Omental fat pad (tissue), 4 donors: ENCODE results near the gene CPNE8. TPM values are rescaled to one million over a fixed set of nuclear protein-coding genes. Genes with fewer than 3 reads are reported as not detected.

Experiments
- ATAC-seq: fragments of 150-250 bp; one replicate; pipeline ENCODE4 v1.9.1; 2016; ENCODE audit warnings: mild to moderate bottlenecking, moderate library complexity; ENCODE audit not compliant: low FRiP score
- DNase-seq: peaks from one replicate; pipeline ENCODE4 v3.0.0-alpha.2; 2019; ENCODE audit warnings: low spot score
- total RNA-seq, 4 donors: library from RNA; depleted of rRNA; stranded (reverse); fragments of >200 nt; gene quantifications; one replicate each; pipeline ENCODE4 v1.1.0, GENCODE V29; 2016
- TF ChIP-seq, protein P1 (sequence below), 3 donors: fragments of 450-650 bp; IDR thresholded peaks; one replicate each; pipeline ENCODE4 v1.5.1; 2016 to 2017; ENCODE audit warnings: antibody characterized with exemption in 3 of 3, mild to moderate bottlenecking in 3 of 3, moderate library complexity in 2 of 3

CPNE8 gene
- total RNA-seq, 4 donors from 2014 or later = 16.3 to 42.8 (median 27.3) TPM

GRCh38 chr12:38911611-38912010 is 6.2 kb upstream of the CPNE8 start:
- DNase-seq (no peak), ATAC-seq (no peak)
- TF ChIP-seq, protein P1, sequence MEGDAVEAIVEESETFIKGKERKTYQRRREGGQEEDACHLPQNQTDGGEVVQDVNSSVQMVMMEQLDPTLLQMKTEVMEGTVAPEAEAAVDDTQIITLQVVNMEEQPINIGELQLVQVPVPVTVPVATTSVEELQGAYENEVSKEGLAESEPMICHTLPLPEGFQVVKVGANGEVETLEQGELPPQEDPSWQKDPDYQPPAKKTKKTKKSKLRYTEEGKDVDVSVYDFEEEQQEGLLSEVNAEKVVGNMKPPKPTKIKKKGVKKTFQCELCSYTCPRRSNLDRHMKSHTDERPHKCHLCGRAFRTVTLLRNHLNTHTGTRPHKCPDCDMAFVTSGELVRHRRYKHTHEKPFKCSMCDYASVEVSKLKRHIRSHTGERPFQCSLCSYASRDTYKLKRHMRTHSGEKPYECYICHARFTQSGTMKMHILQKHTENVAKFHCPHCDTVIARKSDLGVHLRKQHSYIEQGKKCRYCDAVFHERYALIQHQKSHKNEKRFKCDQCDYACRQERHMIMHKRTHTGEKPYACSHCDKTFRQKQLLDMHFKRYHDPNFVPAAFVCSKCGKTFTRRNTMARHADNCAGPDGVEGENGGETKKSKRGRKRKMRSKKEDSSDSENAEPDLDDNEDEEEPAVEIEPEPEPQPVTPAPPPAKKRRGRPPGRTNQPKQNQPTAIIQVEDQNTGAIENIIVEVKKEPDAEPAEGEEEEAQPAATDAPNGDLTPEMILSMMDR (IDR thresholded peaks at IDR 0.05) = no peak

- DNase-seq = no peak
- ATAC-seq = no peak
- TF ChIP-seq, protein P1 (IDR thresholded peaks at IDR 0.05) = no peak
Observed at GRCh38 chr12:38907201-38907923, 2.0 kb upstream of the CPNE8 start.

DNA sequence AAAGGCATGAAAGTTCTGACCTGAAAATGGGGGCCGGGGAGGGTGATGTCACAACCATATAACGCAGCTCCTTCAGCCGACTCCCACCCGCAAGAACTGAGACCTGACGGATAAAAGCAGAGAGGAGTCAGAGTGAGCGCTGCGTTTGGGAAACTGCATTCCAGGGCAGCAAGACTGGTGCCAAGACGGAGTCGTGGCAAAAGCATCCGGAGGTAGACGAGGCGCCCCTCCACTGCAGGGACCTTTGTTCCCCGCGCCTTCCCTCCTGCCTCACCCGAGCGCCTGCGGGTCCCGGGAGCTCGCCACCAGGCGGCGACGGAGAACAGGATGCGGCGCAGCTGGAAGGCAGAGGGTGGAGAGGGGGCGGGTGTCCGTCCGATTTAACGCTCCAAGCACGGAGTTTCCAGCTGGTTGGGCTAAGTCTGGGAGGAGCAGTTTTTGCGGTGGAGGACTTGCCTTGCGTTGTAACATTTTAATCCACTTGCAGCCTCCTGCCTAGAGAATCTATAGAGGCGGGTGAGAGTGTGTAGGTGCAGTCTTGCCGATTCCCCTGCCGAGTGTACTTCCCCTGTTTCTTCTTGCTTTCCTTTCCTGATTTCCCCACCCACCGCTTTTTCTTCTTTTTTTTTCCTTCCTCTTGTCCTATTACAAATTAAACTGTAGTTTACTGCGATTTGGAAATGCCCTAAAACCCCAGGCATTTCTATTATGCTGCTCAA is 1.2 kb upstream of the CPNE8 start:
- TF ChIP-seq, protein P1 (IDR thresholded peaks at IDR 0.05) = peak in 2 of 3 donors; percentile 30 to 63
- ATAC-seq (peak; percentile 75), DNase-seq (peak; percentile 81)

DNA sequence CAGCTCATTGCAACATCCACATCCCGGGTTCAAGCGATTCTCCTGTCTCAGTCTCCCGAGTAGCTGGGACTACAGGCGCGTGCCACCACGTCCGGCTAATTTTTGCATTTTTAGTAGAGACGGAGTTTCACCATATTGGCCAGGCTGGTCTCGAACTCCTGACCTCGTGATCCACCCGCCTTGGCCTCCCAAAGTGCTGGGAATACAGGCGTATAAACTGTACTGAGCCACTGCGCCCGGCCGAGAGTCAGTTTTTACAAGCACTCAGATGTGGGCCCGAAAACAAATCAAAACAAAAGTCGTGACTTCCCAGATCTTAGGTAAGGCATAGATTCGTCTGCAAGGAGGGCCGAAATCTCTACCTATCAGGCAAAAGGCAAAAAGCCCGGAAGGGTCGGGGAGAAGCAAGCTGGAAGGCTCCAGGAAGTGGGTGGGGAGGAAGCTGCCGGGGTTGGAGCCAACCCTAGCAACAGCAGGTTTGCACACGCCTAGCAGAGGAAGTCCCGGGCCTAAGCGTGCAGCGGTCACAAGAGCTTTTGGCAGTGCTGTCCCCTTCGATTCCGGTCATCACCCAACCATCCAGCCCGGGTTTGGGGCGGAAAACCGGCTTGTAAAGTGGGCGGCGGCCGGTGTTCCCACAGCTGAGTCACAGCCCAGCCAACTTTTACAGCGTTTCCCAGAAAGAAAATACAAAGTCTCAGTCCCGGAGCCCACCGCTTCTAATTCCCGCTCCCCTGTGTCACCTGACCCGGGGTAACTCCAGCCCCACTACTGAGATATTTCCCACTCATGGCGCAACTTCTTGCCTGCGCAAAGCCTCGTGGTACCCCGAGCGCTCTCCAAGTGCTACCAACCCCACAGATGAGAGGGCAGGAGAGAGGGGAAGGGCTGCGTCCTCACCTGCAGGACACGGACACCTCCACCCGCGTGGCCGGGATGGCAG is 583 bp downstream of the CPNE8 start:
- DNase-seq (peak; percentile 73), ATAC-seq (peak; percentile 84)
- TF ChIP-seq, protein P1 (IDR thresholded peaks at IDR 0.05) = no peak

- DNase-seq (no peak), ATAC-seq (no peak)
- TF ChIP-seq, protein P1 (IDR thresholded peaks at IDR 0.05) = no peak
Observed at GRCh38 chr12:38903596-38903995, 1.8 kb downstream of the CPNE8 start.

DNA sequence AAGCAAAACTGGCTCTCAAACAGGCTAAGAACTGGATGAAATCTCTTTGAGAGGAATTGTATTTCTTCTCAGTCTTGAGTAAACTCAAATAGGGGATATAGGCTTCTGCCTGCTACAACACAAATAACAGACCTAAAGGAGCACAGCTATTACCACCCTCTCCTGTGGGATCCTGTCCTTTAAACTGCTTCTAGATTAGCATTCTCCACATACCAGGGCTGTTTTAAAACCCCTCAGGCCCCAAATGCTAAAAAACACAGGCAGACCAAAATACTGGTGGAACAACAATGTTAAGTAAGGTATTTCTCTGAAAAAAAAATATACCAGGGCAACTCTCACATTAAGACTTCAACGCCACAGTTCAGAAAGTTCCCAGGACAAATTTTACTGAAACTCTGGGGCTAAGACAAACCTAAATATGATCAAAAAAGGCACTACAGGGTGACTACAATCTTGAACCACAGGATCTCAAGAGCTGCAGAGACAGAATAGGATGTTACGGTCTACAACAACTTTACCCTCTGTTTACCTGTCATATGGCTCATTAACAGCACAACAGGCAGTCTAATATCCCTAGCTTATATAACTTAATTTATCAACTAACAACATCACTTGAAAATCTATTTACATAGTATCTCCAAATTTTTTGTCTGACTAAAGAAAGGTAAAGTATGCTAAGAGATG is 7.2 kb downstream of the CPNE8 start:
- TF ChIP-seq, protein P1 (IDR thresholded peaks at IDR 0.05) = no peak
- ATAC-seq = no peak
- DNase-seq = no peak
